DMS 273 (cell line): ENCODE measurements around the gene VSIG1.

ENCODE experiments used
- DNase-seq: peaks from one replicate; lab custom pipeline; 2025; ENCODE audit not compliant: unreplicated experiment; lab: John Stamatoyannopoulos, UW

Gene VSIG1

GRCh38 chrX:108044554-108045256 is at the start of gene VSIG1:
VSIG1 (plus strand) TSS chrX:108045065; CDS start chrX:108045131, 66 bp downstream.
- no peak for DNase-seq

- DNase-seq, result no peak
Measured at GRCh38 chrX:107996124-107996523, 48.7 kb upstream of the VSIG1 start.

- peak; percentile 33 for DNase-seq
Measured at GRCh38 chrX:108000751-108001150, 44.1 kb upstream of the VSIG1 start.

GRCh38 chrX:108001218-108001814 is 43.5 kb upstream of the VSIG1 start:
- DNase-seq, result peak; percentile 83

GRCh38 chrX:108018656-108019381 is 26.0 kb upstream of the VSIG1 start:
- DNase-seq, result no peak

GRCh38 chrX:108019382-108019875 is 25.4 kb upstream of the VSIG1 start:
- DNase-seq, result no peak

GRCh38 chrX:108020631-108021030 is 24.2 kb upstream of the VSIG1 start:
- peak; percentile 40 for DNase-seq

GRCh38 chrX:108022491-108023089 is 22.3 kb upstream of the VSIG1 start:
- no peak for DNase-seq

GRCh38 chrX:108025376-108025775 is 19.5 kb upstream of the VSIG1 start:
- DNase-seq, result no peak

- DNase-seq, result no peak
Measured at GRCh38 chrX:108025954-108026600, 18.8 kb upstream of the VSIG1 start.

- no peak for DNase-seq
Measured at GRCh38 chrX:108028854-108029253, 16.0 kb upstream of the VSIG1 start.

- no peak for DNase-seq
Measured at GRCh38 chrX:108029928-108030711, 14.7 kb upstream of the VSIG1 start.

GRCh38 chrX:108032944-108033343 is 11.9 kb upstream of the VSIG1 start:
- no peak for DNase-seq

GRCh38 chrX:108033890-108034289 is 11.0 kb upstream of the VSIG1 start:
- DNase-seq, result no peak

GRCh38 chrX:108034725-108035124 is 10.1 kb upstream of the VSIG1 start:
- DNase-seq, result no peak

GRCh38 chrX:108036298-108036973 is 8.4 kb upstream of the VSIG1 start:
- no peak for DNase-seq

GRCh38 chrX:108049649-108050048 is 4.8 kb downstream of the VSIG1 start:
- DNase-seq, result no peak

- DNase-seq, result no peak
Measured at GRCh38 chrX:108053218-108053617, 8.4 kb downstream of the VSIG1 start.

GRCh38 chrX:108055546-108055945 is 10.7 kb downstream of the VSIG1 start:
- no peak for DNase-seq

GRCh38 chrX:108059801-108060200 is 14.9 kb downstream of the VSIG1 start:
- no peak for DNase-seq
